A549 treated with Hydrocortisone at 1 μM for 4 hours (cell line): ENCODE results near the gene FSHB. TPM values are rescaled to one million over a fixed set of nuclear protein-coding genes. Genes with fewer than 3 reads are reported as not detected.

Source experiments
- total RNA-seq: library from RNA; stranded (reverse); fragments of 200-300 nt; extraction: Qiagen RNA extraction; gene quantifications from 5 replicates; pipeline ENCODE4 v1.2.3, GENCODE V29; 2022

Gene FSHB
- not detected in 5 replicates for total RNA-seq

DNA sequence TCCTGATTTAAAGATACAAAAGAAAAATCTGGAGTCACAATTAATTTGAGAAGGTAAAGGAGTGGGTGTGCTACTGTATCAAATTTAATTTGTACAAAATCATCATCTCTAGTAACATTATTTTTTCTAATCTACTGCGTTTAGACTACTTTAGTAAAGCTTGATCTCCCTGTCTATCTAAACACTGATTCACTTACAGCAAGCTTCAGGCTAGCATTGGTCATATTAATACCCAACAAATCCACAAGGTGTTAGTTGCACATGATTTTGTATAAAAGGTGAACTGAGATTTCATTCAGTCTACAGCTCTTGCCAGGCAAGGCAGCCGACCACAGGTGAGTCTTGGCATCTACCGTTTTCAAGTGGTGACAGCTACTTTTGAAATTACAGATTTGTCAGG lies at the start of gene FSHB:
TSS of gene FSHB (plus strand) at position 301 of the 400 bp plus-strand sequence. CDS start 889 bp downstream, outside the sequence.

Other genes with a start within 250 kb of the FSHB start
- gene KCNA4, start 214.0 kb upstream of the FSHB start, total RNA-seq = not detected in 5 replicates
- 12.6 to 14.7 TPM (median 13.7 TPM) in 5 replicates for gene ARL14EP, start 92.1 kb downstream of the FSHB start, total RNA-seq